PC-3 (cell line): ENCODE measurements around the gene ZMYM3. TPM values are rescaled to one million over a fixed set of nuclear protein-coding genes. Genes with fewer than 3 reads are reported as not detected.

Source experiments
- ATAC-seq: fragments of 200-7000 bp; cut with Tn5 transposase; 2 replicates; pipeline ENCODE4 v1.9.1; 2020; ENCODE audit warnings: mild to moderate bottlenecking, moderate library complexity
- BruUV-seq: library from RNA; stranded (reverse); fragments of 400-500 nt; replicated peaks from 2 replicates; lab custom pipeline; 2021; lab: Mats Ljungman, UMichigan
- CTCF ChIA-PET: fragments of 300-600 bp; sonication (Branson Sonifier 250); formaldehyde crosslinking; loops from one replicate; lab custom pipeline; 2022; ENCODE audit warnings: antibody characterized with exemption; lab: Charles Lee
- POLR2A ChIA-PET: fragments of 300-600 bp; sonication (Branson Sonifier 250); formaldehyde crosslinking; loops from one replicate; lab custom pipeline; 2022; ENCODE audit warnings: antibody characterized with exemption; ENCODE audit not compliant: unreplicated experiment; lab: Charles Lee
- DNase-seq: peaks from one replicate; pipeline ENCODE4 v3.0.0-alpha.2; 2015
- H2AFZ ChIP-seq: fragments of 300-600 bp; sonication (generic); 2 replicates; pipeline ENCODE4 v1.6.0; 2016; ENCODE audit warnings: antibody characterized with exemption, low read length
- H3F3A ChIP-seq: fragments of 300-600 bp; sonication (generic); one replicate; pipeline ENCODE4 v1.6.0; 2017; ENCODE audit warnings: antibody characterized with exemption, low read length, control low read depth, mild to moderate bottlenecking; ENCODE audit not compliant: unreplicated experiment
- H3K27ac ChIP-seq: fragments of 300-600 bp; sonication (generic); 2 replicates; pipeline ENCODE4 v1.5.1; 2016; ENCODE audit warnings: mild to moderate bottlenecking, low read length
- H3K27me3 ChIP-seq: fragments of 300-600 bp; sonication (generic); 2 replicates; pipeline ENCODE4 v1.6.1; 2016; ENCODE audit warnings: low read length, mixed read lengths
- H3K36me3 ChIP-seq: fragments of 300-600 bp; sonication (generic); 2 replicates; pipeline ENCODE4 v1.6.1; 2016; ENCODE audit warnings: low read depth, mixed run types, low read length, mixed read lengths
- H3K4me1 ChIP-seq: fragments of 300-600 bp; sonication (generic); 2 replicates; pipeline ENCODE4 v1.5.1; 2016; ENCODE audit warnings: low read length; ENCODE audit not compliant: insufficient read depth
- H3K4me2 ChIP-seq: fragments of 300-600 bp; sonication (generic); 2 replicates; pipeline ENCODE4 v1.6.0; 2016; ENCODE audit warnings: low read length
- H3K4me3 ChIP-seq: fragments of 300-600 bp; sonication (generic); 2 replicates; pipeline ENCODE4 v1.5.1; 2016; ENCODE audit warnings: mild to moderate bottlenecking, low read length, mixed read lengths
- H3K79me2 ChIP-seq: fragments of 300-600 bp; sonication (generic); 2 replicates; pipeline ENCODE4 v1.6.1; 2017; ENCODE audit warnings: low read length, mixed read lengths
- H3K9ac ChIP-seq: fragments of 300-600 bp; sonication (generic); 2 replicates; pipeline ENCODE4 v1.6.0; 2016; ENCODE audit warnings: mild to moderate bottlenecking, low read length
- H3K9me2 ChIP-seq: fragments of 300-600 bp; sonication (generic); replicated peaks from 2 replicates; pipeline ENCODE4 v1.6.1; 2016; ENCODE audit warnings: mixed run types, low read length, mixed read lengths
- H3K9me3 ChIP-seq: fragments of 300-600 bp; sonication (generic); 2 replicates; pipeline ENCODE4 v1.6.1; 2016; ENCODE audit warnings: low read length, mixed read lengths
- H4K20me1 ChIP-seq: fragments of 300-600 bp; sonication (generic); 2 replicates; pipeline ENCODE4 v1.6.1; 2016; ENCODE audit warnings: low read length, mixed read lengths
- CTCF ChIP-seq: fragments of 300-600 bp; sonication (generic); conservative IDR thresholded peaks from 2 replicates; pipeline ENCODE4 v1.5.1; 2017; ENCODE audit warnings: antibody characterized with exemption, low read depth, mild to moderate bottlenecking, low read length
- EZH2 ChIP-seq: fragments of 300-600 bp; sonication (generic); IDR thresholded peaks from one replicate; pipeline ENCODE4 v1.6.1; 2017; ENCODE audit warnings: antibody characterized with exemption, mild to moderate bottlenecking, low read length; ENCODE audit not compliant: unreplicated experiment
- EZH2phosphoT487 ChIP-seq: fragments of 300-600 bp; sonication (generic); IDR thresholded peaks from 2 replicates; pipeline ENCODE4 v1.6.1; 2018; ENCODE audit warnings: mild to moderate bottlenecking, antibody characterized with exemption, low read length, borderline replicate concordance
- intact Hi-C: fragments of 100-400 bp; cut with micrococcal nuclease; formaldehyde crosslinking; loops from 2 replicates; pipeline ENCODE4 v1.9.0; 2023
- total RNA-seq: library from RNA; depleted of rRNA; stranded (reverse); fragments of >200 nt; gene quantifications from 2 replicates; pipeline ENCODE4 v1.2.3, GENCODE V29; 2014

The ZMYM3 gene
- total RNA-seq, 1 experiment from 2014 or later, result 23.5 TPM

GRCh38 chrX:71239781-71240180 is 14.2 kb downstream of the ZMYM3 start:
- H3K9me2 ChIP-seq, result no peaks in the 10 kb centered on the region
- no peaks in the 10 kb centered on the region for H3K4me1 ChIP-seq
- H3K79me2 ChIP-seq, result no peaks in the 10 kb centered on the region
- CTCF ChIA-PET, result no interaction called here
- POLR2A ChIA-PET, result no interaction called here
- H3K27me3 ChIP-seq, result no peaks in the 10 kb centered on the region
- H2AFZ ChIP-seq, result no peak overlapping the region
- no peaks in the 10 kb centered on the region; the same call in 1 of the 2 replicates for H3K36me3 ChIP-seq
- H3K27ac ChIP-seq, result no peak overlapping the region
- no peaks in the 10 kb centered on the region for H4K20me1 ChIP-seq
- TF ChIP-seq CTCF, result no peak
- TF ChIP-seq EZH2phosphoT487, result no peak
- no peak for TF ChIP-seq EZH2
- no peak for ATAC-seq
- DNase-seq, result no peak
- H3F3A ChIP-seq, result no peaks in the 10 kb centered on the region
- H3K9me3 ChIP-seq, result no peaks in the 10 kb centered on the region
- H3K9ac ChIP-seq, result no peak overlapping the region
- no peak overlapping the region for H3K4me3 ChIP-seq
- intact Hi-C loops, result no loop called here
- no peak overlapping the region for H3K4me2 ChIP-seq
- TSS peak; percentile 47 for BruUV-seq

- Histone ChIP-seq H2AFZ (no peak overlapping the region), H4K20me1 (no peaks in the 10 kb centered on the region), H3K9me3 (no peaks in the 10 kb centered on the region), H3K4me3 (no peak overlapping the region), H3F3A (no peaks in the 10 kb centered on the region), H3K36me3 (no peaks in the 10 kb centered on the region), H3K27ac (no peak overlapping the region), H3K79me2 (no peaks in the 10 kb centered on the region), H3K4me1 (no peaks in the 10 kb centered on the region), H3K9me2 (no peaks in the 10 kb centered on the region), H3K4me2 (no peak overlapping the region), H3K27me3 (no peaks in the 10 kb centered on the region), H3K9ac (no peak overlapping the region)
- TF ChIP-seq EZH2phosphoT487, result no peak
- TF ChIP-seq EZH2, result no peak
- no peak for TF ChIP-seq CTCF
- no TSS peak for BruUV-seq
- intact Hi-C loops, result no loop called here
- ChIA-PET POLR2A (no interaction called here), CTCF (no interaction called here)
- ATAC-seq (no peak), DNase-seq (no peak)
Measured at GRCh38 chrX:71236836-71237235, 17.1 kb downstream of the ZMYM3 start.

GRCh38 chrX:71235482-71235881 is 18.5 kb downstream of the ZMYM3 start:
- Histone ChIP-seq H3F3A (no peaks in the 10 kb centered on the region), H4K20me1 (no peaks in the 10 kb centered on the region), H3K27ac (no peak overlapping the region), H3K9ac (no peak overlapping the region), H3K9me3 (no peaks in the 10 kb centered on the region), H3K36me3 (no peaks in the 10 kb centered on the region), H3K9me2 (no peaks in the 10 kb centered on the region), H3K4me1 (no peaks in the 10 kb centered on the region), H3K79me2 (no peaks in the 10 kb centered on the region), H3K27me3 (no peaks in the 10 kb centered on the region), H2AFZ (no peak overlapping the region), H3K4me3 (no peak overlapping the region), H3K4me2 (no peak overlapping the region)
- intact Hi-C loops, result no loop called here
- ATAC-seq (no peak), DNase-seq (no peak)
- POLR2A ChIA-PET, result no interaction called here
- CTCF ChIA-PET, result no interaction called here
- no TSS peak for BruUV-seq
- TF ChIP-seq EZH2 (no peak), EZH2phosphoT487 (no peak), CTCF (no peak)
